Astrocyte of the spinal cord (primary cell): ENCODE results near the gene CACNB3.
A peak's percentile ranks its signal among the peaks of the same experiment; 100 is the strongest.

Experiments used
- DNase-seq: peaks from one replicate; pipeline ENCODE4 v3.0.0; 2011; ENCODE audit warnings: low read depth, low spot score
- H3K4me3 ChIP-seq: 2 replicates; pipeline ENCODE4 v1.5.1; 2011; ENCODE audit warnings: low read depth, mild to moderate bottlenecking, low read length, moderate library complexity
- in situ Hi-C: cut with HindIII; loops from 2 replicates; pipeline ENCODE4 v1.10.0; 2017; ENCODE audit warnings: low sequenced_read_pairs
- TF ChIP-seq, protein P1 (sequence below): IDR thresholded peaks from 2 replicates; pipeline ENCODE4 v1.5.1; 2012; ENCODE audit warnings: low read depth, mild to moderate bottlenecking, low read length, inconsistent platforms

The CACNB3 gene

DNA sequence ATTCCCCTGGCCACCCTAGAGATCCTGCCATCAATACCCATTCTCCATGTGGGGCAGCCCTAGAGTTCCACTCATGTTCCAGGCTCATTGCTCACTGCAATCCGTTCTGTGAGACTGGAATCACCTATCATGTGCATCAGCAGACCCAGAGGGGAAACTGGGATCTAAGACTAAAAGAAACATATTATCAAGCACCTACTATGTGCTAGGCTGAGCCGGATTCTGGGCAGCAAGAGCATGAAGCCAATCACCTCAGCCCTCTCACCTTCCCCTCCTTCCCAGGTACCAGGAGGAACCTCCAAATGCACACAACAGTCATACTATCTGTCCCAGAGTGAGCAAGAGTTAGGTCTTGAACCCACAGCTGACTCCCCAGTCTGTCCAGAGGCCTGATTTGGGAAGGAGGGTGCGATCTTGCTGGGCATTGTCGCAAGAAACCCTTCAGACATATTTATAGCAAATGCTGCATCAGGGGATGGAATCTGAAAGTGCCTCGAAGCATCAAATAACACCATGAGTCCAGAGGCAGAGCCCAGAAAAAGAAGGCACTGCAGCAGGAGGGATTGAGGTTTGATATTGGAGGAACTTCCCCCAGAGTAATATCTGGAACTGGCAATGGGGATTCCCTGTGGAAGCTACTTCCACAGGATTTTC lies 6.7 kb upstream of the CACNB3 start:
- no peak for DNase-seq
- in situ Hi-C loops = no loop called here
- H3K4me3 ChIP-seq = no peak overlapping the region
- TF ChIP-seq, protein P1, sequence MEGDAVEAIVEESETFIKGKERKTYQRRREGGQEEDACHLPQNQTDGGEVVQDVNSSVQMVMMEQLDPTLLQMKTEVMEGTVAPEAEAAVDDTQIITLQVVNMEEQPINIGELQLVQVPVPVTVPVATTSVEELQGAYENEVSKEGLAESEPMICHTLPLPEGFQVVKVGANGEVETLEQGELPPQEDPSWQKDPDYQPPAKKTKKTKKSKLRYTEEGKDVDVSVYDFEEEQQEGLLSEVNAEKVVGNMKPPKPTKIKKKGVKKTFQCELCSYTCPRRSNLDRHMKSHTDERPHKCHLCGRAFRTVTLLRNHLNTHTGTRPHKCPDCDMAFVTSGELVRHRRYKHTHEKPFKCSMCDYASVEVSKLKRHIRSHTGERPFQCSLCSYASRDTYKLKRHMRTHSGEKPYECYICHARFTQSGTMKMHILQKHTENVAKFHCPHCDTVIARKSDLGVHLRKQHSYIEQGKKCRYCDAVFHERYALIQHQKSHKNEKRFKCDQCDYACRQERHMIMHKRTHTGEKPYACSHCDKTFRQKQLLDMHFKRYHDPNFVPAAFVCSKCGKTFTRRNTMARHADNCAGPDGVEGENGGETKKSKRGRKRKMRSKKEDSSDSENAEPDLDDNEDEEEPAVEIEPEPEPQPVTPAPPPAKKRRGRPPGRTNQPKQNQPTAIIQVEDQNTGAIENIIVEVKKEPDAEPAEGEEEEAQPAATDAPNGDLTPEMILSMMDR = no peak

DNA sequence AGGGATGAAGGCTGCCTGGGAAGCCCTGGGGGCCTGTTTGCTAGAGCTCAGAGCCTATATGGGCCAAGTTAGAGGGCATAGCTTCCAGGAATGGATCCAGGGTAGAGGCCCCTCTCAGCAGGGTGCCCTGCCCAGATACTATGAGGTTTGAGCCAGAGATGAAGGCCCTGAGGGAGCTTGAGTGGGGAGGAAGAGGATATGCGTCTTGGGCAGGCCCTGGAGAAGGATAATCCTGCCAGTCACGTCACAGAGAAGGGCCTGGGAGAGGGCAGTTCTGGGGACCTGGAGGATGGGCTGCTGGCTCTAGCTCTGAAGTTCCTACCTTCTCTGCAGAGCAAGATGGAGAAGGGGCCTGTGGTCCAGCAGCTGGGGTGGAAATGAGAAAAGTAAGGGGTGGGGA lies 5.9 kb upstream of the CACNB3 start:
- TF ChIP-seq, protein P1 = no peak
- in situ Hi-C loops = no loop called here
- DNase-seq = no peak
- no peak overlapping the region for H3K4me3 ChIP-seq

DNA sequence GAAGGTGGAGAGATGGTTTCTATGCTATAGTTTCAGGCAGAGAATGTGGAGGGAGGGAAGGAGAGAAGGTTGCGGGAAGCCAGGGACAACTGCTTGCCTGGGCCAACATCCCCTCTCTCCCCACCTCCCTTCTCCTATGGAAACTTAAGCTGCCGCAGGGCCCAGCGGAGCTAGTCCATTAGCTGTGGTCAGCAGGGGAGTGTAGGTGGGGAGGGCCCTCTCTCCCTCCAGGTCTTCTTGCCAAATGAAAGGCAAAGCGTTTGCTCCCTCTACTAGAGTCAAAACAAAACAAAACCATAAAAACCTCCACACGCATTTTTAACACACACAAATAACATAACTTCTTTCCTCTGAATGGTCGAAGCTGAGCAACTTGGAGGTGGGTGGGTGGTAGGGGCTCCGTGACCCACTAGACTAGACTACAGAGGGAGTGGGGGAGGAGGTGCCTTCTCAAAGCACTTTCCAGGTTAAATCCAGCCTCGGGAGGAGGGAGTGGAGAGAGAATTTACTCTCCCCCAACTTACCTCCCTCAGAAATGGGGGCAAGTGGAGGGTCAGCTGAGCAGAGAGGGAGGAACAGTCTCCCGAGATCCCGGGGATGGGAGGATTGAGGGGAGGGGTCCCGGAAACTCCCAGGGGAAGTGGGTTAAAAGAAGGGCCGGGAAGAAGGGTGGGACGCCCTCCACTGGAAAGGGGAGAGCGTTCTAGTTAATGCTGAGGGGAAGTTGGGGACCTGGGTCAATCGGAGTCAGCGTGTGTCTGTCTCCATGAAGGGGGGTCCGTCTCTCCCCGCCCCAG lies 4.6 kb upstream of the CACNB3 start:
- in situ Hi-C loops = no loop called here
- TF ChIP-seq, protein P1 = no peak
- peak overlapping the region; percentile 87 for H3K4me3 ChIP-seq
- peak; percentile 47 for DNase-seq

DNA sequence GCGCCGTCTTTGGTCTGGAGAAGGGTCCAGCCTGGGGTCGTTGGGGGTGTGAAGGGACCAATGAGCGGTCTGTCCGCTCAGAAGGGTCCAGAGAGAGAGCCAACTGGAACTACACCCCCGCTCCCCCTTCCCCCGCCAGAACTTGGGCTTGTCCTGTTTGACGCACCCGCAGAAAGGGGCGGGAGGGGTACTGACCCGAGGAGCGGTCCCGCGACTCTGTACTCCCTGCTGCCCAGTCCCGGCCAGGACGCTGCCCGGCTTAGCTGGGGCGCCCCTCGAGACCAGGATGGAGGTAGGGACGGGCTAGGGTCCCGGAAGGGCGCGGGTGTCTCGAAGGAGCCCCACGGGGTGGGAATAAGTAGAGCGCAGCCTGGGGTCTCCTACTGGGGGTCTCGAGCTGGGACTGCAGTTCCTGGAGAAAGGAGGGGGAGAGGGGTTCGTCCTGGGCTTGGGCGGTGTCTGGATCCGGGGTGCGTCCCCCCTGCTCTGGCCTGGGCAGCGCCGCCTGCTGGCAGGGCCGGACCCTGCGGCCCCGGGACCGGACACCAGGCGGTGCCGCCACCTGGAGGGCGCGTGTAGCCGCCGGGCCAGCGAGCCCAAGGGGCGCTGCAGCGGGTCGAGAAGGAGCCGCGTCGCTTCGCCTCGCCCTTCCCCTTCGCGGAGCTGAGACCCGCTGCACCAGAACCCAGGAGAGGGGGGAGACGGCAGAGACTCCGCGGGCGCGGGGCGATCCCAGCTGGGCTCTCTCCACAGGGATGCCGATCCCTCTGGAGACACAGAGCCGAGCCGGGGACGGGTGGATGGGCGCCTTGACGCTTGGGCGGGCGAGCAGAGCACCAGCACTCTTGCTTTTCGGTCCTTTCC lies 3.8 kb upstream of the CACNB3 start:
- in situ Hi-C loops = no loop called here

DNA sequence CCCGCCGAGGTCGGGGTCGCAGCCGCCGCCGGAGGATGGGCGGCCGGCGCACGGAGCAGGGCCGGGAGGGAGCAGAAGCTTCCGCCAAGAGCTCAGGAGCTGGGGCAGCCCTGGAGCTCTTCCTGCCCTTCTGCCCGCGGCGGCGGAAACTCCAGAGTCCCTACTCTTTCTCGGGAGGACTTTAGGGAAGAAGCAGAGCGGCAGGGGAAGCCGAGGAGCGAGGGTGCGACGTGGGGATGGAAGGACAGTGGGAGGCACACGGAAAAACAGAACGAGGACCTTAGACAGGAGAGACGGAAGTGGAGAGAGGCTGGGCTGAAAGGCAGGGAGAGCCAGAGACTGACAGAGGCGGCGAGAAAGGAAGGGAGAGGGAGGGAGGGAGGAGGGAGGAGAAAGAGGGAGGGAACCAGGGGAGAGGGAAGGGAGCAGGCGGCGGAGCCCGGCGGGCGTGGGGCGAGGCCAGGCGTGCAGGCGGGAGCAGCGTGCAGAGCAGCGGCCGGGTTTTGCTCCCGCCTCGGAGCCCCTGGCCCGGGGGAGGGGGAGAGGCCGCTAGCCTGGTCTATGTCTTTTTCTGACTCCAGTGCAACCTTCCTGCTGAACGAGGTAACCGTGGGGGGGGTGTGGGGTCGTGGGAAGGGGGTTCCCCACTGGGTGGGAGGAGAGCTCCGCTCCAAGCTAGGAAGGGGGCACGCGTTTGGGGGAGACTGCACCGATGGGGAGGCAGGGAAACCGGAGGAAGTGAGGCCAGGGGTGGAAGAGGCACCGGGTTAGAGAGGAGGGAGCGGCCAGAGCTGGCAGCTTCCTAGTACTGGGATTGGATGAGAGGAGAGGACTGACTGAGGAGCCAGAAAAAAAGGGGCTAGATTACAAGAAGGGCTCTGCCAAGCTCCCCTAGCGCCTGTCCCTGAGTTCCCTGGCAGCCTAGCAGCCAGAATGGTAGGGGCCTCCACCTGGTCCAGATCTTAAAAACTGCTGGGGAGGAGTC lies 2.9 kb upstream of the CACNB3 start:
- H3K4me3 ChIP-seq = peak overlapping the region; percentile 87
- DNase-seq = peak; percentile 83
- in situ Hi-C loops = no loop called here
- TF ChIP-seq, protein P1 = no peak

More for the DNA sequence above, 3.8 kb upstream of the CACNB3 start:
- peak overlapping the region; percentile 87 for H3K4me3 ChIP-seq
- TF ChIP-seq, protein P1 = peak; percentile 95
- DNase-seq = peak; percentile 75
